OCI-LY7 (cell line): Measurements from ENCODE around the gene BBS9. TPM values are rescaled to one million over a fixed set of nuclear protein-coding genes. Genes with fewer than 3 reads are reported as not detected.
"Not testable (repeated sequence)": the region's sequence is repeated elsewhere in the genome, so short reads cannot be mapped to it uniquely, and the experiment has no call there.

Experiments
- BruUV-seq: library from RNA; stranded (reverse); fragments of 400-500 nt; replicated peaks from 2 replicates; lab custom pipeline; 2021; lab: Mats Ljungman, UMichigan
- CTCF ChIA-PET: fragments of 300-600 bp; sonication (Branson Sonifier 250); formaldehyde crosslinking; loops from one replicate; lab custom pipeline; 2022; ENCODE audit warnings: antibody characterized with exemption; ENCODE audit not compliant: unreplicated experiment; lab: Charles Lee
- POLR2A ChIA-PET: fragments of 300-600 bp; sonication (Branson Sonifier 250); formaldehyde crosslinking; loops from one replicate; lab custom pipeline; 2022; ENCODE audit warnings: antibody characterized with exemption; lab: Charles Lee
- DNase-seq: peaks from one replicate; pipeline ENCODE4 v3.0.0-alpha.2; 2015; ENCODE audit warnings: low spot score
- H2AFZ ChIP-seq: fragments of 200-600 bp; sonication (generic), shearing (Covaris generic); 2 replicates; pipeline ENCODE4 v1.6.1; 2014; ENCODE audit warnings: mild to moderate bottlenecking, antibody characterized with exemption, low read length, moderate library complexity
- H3K27ac ChIP-seq: fragments of 200-600 bp; sonication (generic); 2 replicates; pipeline ENCODE4 v1.5.1; 2014; ENCODE audit warnings: mixed run types, low read depth, mild to moderate bottlenecking, moderate library complexity, low read length, inconsistent platforms; ENCODE audit not compliant: poor library complexity, severe bottlenecking
- H3K36me3 ChIP-seq: fragments of 200-600 bp; sonication (generic); 2 replicates; pipeline ENCODE4 v1.6.1; 2014; ENCODE audit warnings: mild to moderate bottlenecking, antibody characterized with exemption, low read length, moderate library complexity, mixed read lengths; ENCODE audit not compliant: insufficient read depth
- H3K4me1 ChIP-seq: fragments of 200-600 bp; sonication (generic); 2 replicates; pipeline ENCODE4 v1.5.1; 2014; ENCODE audit warnings: mild to moderate bottlenecking, low read length; ENCODE audit not compliant: insufficient read depth, poor library complexity, severe bottlenecking
- H3K4me2 ChIP-seq: fragments of 200-600 bp; sonication (generic); 2 replicates; pipeline ENCODE4 v1.6.1; 2014; ENCODE audit warnings: mild to moderate bottlenecking, low read length
- H3K4me3 ChIP-seq: fragments of 200-600 bp; sonication (generic); 2 replicates; pipeline ENCODE4 v1.5.1; 2014; ENCODE audit warnings: mild to moderate bottlenecking, low read depth, low read length; ENCODE audit not compliant: poor library complexity, severe bottlenecking
- H3K79me2 ChIP-seq: fragments of 200-600 bp; sonication (generic); 2 replicates; pipeline ENCODE4 v1.6.1; 2016; ENCODE audit warnings: low read depth, mild to moderate bottlenecking, low read length, moderate library complexity, mixed read lengths; ENCODE audit not compliant: insufficient read depth
- H3K9me2 ChIP-seq: fragments of 200-600 bp; sonication (generic); 2 replicates; pipeline ENCODE4 v1.6.1; 2016; ENCODE audit warnings: mild to moderate bottlenecking, low read length, mixed read lengths; ENCODE audit not compliant: insufficient read depth
- H3K9me3 ChIP-seq: fragments of 200-600 bp; sonication (generic); 2 replicates; pipeline ENCODE4 v1.6.1; 2014; ENCODE audit warnings: mild to moderate bottlenecking, mixed run types, low read length, mixed read lengths
- H4K20me1 ChIP-seq: fragments of 200-600 bp; sonication (generic); 2 replicates; pipeline ENCODE4 v1.6.1; 2014; ENCODE audit warnings: mild to moderate bottlenecking, antibody characterized with exemption, low read length, moderate library complexity, mixed read lengths; ENCODE audit not compliant: insufficient read depth
- CTCF ChIP-seq: fragments of 200-600 bp; sonication (generic); conservative IDR thresholded peaks from 2 replicates; pipeline ENCODE4 v1.5.1; 2014; ENCODE audit warnings: mild to moderate bottlenecking, antibody characterized with exemption, low read length, moderate library complexity, mixed read lengths
- EZH2phosphoT487 ChIP-seq: fragments of 200-600 bp; sonication (generic); IDR thresholded peaks from 2 replicates; pipeline ENCODE4 v1.6.1; 2018; ENCODE audit warnings: low read depth, borderline replicate concordance, mild to moderate bottlenecking, mixed run types, antibody characterized with exemption, low read length, moderate library complexity, mixed read lengths
- intact Hi-C: fragments of 100-400 bp; cut with micrococcal nuclease; formaldehyde crosslinking; loops from one replicate; pipeline ENCODE4 v1.10.0; 2022; ENCODE audit not compliant: unreplicated experiment
- total RNA-seq, 2 experiments: library from RNA; depleted of rRNA in 1 of 2; stranded (reverse); fragments of >200 nt in 1 of 2; shearing (Covaris generic) in 1 of 2; gene quantifications; 2 replicates each; pipeline ENCODE4 v1.2.3, GENCODE V29; 2014 to 2022

The BBS9 gene
- total RNA-seq, 2 experiments from 2014 or later, result 6.8 to 14.8 TPM

- no peak overlapping the region for H3K27ac ChIP-seq
- no peak overlapping the region for H3K4me2 ChIP-seq
- BruUV-seq, result no TSS peak
- H2AFZ ChIP-seq, result no peak overlapping the region
- H3K4me3 ChIP-seq, result no peak overlapping the region
- H3K4me1 ChIP-seq, result no peaks in the 10 kb centered on the region
- no peaks in the 10 kb centered on the region for H3K79me2 ChIP-seq
- no peaks in the 10 kb centered on the region for H3K9me2 ChIP-seq
- no peaks in the 10 kb centered on the region for H4K20me1 ChIP-seq
- no peak for TF ChIP-seq CTCF
- no peak for TF ChIP-seq EZH2phosphoT487
- no peak for DNase-seq
- POLR2A ChIA-PET, result no interaction called here
- no peaks in the 10 kb centered on the region for H3K36me3 ChIP-seq
- H3K9me3 ChIP-seq, result 0 out of 2 replicates have a peak, but pooled peaks cover 7% of the 10 kb centered on the region
- intact Hi-C loops, result no loop called here
- CTCF ChIA-PET, result no interaction called here
These were observed 82.8 kb downstream of the BBS9 start for GRCh38 chr7:33212144-33212543.

- intact Hi-C loops, result no loop called here
- TF ChIP-seq CTCF, result no peak
- TF ChIP-seq EZH2phosphoT487, result no peak
- H3K4me1 ChIP-seq, result no peaks in the 10 kb centered on the region
- H3K79me2 ChIP-seq, result no peaks in the 10 kb centered on the region
- H2AFZ ChIP-seq, result no peak overlapping the region
- 0 out of 2 replicates have a peak, but pooled peaks cover 7% of the 10 kb centered on the region for H3K9me3 ChIP-seq
- H4K20me1 ChIP-seq, result no peaks in the 10 kb centered on the region
- H3K9me2 ChIP-seq, result no peaks in the 10 kb centered on the region
- H3K27ac ChIP-seq, result no peak overlapping the region
- POLR2A ChIA-PET, result no interaction called here
- DNase-seq, result no peak
- BruUV-seq, result no TSS peak
- CTCF ChIA-PET, result interaction anchor here (0.6 kb wide), 1 partner anchor 31 kb away, joined by 8 read pairs; no protein-coding TSS in a partner anchor
- no peak overlapping the region for H3K4me3 ChIP-seq
- no peak overlapping the region for H3K4me2 ChIP-seq
- H3K36me3 ChIP-seq, result no peaks in the 10 kb centered on the region
These were observed 86.6 kb downstream of the BBS9 start for GRCh38 chr7:33215992-33216391.

GRCh38 chr7:33217595-33217994 lies 88.2 kb downstream of the BBS9 start:
- H2AFZ ChIP-seq, result no peak overlapping the region
- no peak for DNase-seq
- H3K4me1 ChIP-seq, result no peaks in the 10 kb centered on the region
- H3K9me3 ChIP-seq, result no peaks in the 10 kb centered on the region
- intact Hi-C loops, result no loop called here
- no peak overlapping the region for H3K27ac ChIP-seq
- ChIA-PET POLR2A (interaction anchor here (0.7 kb wide), 1 partner anchor 63 kb away, joined by 3 read pairs; no protein-coding TSS in a partner anchor), CTCF (no interaction called here)
- BruUV-seq, result no TSS peak
- no peaks in the 10 kb centered on the region for H3K36me3 ChIP-seq
- TF ChIP-seq CTCF, result no peak
- TF ChIP-seq EZH2phosphoT487, result no peak
- H3K4me3 ChIP-seq, result no peak overlapping the region
- H3K4me2 ChIP-seq, result no peak overlapping the region
- H3K79me2 ChIP-seq, result no peaks in the 10 kb centered on the region
- H3K9me2 ChIP-seq, result no peaks in the 10 kb centered on the region
- H4K20me1 ChIP-seq, result no peaks in the 10 kb centered on the region

GRCh38 chr7:33218841-33219535 lies 89.6 kb downstream of the BBS9 start:
- intact Hi-C loops, H3K36me3 ChIP-seq, DNase-seq, CTCF ChIA-PET, H4K20me1 ChIP-seq, H3K4me3 ChIP-seq, H3K4me1 ChIP-seq, H3K4me2 ChIP-seq, H3K9me2 ChIP-seq, H2AFZ ChIP-seq, BruUV-seq, POLR2A ChIA-PET, H3K79me2 ChIP-seq, H3K9me3 ChIP-seq, H3K27ac ChIP-seq: not testable (repeated sequence)
